Measurements from ENCODE around the gene PLEKHG1.

GRCh38 chr6:150627585-150628025 is 27.9 kb downstream of the PLEKHG1 start:
- TF ChIP-seq CTCF (IDR thresholded peaks at IDR 0.05; ENCODE audit: insufficient read depth, low read length, poor library complexity, severe bottlenecking) (no peak), EZH2phosphoT487 (conservative IDR thresholded peaks at IDR 0.05; ENCODE audit: low read length) (no peak)
